ENCODE results near the gene RPS16.
A peak's percentile ranks its signal among the peaks of the same experiment; 100 is the strongest.

The RPS16 gene

DNA sequence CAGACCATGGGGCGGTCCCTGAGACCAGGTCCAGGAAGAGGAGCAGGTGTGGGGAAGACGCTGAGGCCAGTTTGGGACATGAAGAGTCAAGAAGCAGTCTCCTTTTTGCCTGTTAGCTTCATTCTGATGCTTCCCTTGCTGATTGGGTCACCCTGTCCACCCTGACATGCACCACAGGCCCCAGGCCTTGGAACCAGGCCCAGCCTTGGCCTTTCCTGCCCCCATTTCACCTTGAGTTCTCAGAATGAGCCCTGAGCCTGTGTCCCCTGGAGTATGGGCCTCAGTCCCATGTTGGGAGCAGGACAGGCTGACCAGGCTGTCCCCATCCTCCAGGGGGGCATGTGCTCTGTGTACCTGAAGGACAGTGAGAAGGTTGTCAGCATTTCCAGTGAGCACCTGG is 40.0 kb upstream of the RPS16 start:
- DNase-seq (ENCODE audit: extremely low read depth, low read depth), result no peak
- TF ChIP-seq CTCF (IDR thresholded peaks at IDR 0.05; ENCODE audit: low read depth, low read length), result no peak

DNA sequence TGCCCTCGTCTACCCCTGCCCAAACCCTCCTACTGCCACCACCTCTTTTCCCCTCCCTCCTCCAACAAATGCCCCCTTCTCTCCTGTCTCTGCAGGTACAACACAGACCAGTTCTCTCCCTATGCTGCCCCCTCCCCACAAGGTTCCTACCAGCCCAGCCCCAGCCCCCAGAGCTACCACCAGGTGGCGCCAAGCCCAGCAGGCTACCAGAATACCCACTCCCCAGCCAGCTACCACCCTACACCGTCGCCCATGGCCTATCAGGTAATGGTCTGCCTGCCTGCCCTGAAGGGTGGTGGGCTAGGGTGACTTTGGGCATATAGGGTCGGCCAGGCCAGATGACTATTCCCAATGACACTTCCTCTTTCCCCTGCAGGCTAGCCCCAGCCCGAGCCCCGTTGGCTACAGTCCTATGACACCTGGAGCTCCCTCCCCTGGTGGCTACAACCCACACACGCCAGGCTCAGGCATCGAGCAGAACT is 38.4 kb upstream of the RPS16 start:
- no peak for DNase-seq (ENCODE audit: extremely low read depth, low read depth)
- TF ChIP-seq CTCF (IDR thresholded peaks at IDR 0.05; ENCODE audit: low read depth, low read length), result peak; percentile 92

GRCh38 chr19:39473443-39473960 is 37.8 kb upstream of the RPS16 start:
- DNase-seq (ENCODE audit: extremely low read depth, low read depth), result no peak
- no peak for TF ChIP-seq CTCF (IDR thresholded peaks at IDR 0.05; ENCODE audit: low read depth, low read length)

DNA sequence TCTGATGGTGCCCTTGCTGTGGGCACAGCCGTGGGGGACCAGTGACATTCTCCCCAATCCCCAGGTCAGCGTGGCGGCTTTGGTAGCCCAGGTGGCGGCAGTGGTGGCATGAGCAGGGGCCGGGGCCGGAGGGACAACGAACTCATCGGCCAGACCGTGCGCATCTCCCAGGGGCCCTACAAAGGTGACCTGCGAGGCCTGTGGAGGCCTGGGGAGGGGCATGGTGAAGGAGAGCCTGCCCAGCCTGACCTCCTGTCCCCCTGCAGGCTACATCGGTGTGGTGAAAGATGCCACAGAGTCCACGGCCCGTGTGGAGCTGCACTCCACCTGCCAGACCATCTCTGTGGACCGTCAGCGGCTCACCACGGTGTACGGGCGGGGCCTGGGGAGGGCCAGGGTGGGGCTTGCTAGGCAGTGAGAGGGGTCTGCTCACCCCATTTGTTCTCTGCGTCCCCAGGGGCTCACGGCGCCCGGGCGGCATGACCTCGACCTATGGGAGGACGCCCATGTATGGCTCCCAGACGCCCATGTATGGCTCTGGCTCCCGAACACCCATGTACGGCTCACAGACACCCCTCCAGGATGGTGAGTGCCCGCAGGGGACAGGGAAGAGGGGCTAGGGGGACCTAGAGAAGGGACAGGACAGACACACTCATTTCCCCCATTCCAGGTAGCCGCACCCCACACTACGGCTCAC is 37.1 kb upstream of the RPS16 start:
- no peak for TF ChIP-seq CTCF (IDR thresholded peaks at IDR 0.05; ENCODE audit: low read depth, low read length)
- DNase-seq (ENCODE audit: extremely low read depth, low read depth), result no peak

- DNase-seq (ENCODE audit: extremely low read depth, low read depth), result no peak
Measured at GRCh38 chr19:39471756-39472536, 36.2 kb upstream of the RPS16 start.

DNA sequence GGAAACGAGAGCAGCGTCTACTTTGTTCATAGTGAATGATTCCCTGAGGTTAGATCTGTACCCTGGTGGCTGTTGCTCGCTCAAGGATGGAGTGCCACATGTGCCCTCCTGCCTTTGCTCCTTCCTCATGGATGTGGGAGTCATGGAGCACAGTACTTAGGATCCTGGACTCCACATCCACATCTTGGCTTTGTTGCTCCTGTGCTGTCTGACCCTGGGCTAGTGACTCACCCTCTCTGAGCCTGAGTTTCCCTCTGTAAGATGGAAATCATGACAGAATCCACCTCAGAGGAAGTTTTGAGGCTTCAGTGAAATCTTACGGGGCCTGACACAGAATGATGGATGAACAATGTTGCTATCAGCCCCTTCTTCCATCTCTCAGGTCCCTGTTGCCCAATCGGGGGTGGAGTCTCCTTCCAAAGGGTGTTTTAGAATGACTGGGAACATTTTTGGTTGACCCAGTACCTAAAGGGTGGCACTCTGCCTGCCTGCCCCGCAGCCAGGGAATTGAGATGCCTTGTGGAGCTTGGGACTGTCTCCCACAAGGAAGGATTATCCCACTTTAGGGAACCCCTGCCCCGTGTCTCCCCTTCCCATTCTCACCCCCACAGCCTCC is 35.1 kb upstream of the RPS16 start:
- no peak for TF ChIP-seq CTCF (IDR thresholded peaks at IDR 0.05; ENCODE audit: low read depth, low read length)
- DNase-seq (ENCODE audit: extremely low read depth, low read depth), result no peak

More at GRCh38 chr19:39471756-39472536, 36.2 kb upstream of the RPS16 start:
- TF ChIP-seq CTCF (IDR thresholded peaks at IDR 0.05; ENCODE audit: low read depth, low read length), result no peak
